PC-9 (cell line): Measurements from ENCODE around the gene ALK. TPM values are rescaled to one million over a fixed set of nuclear protein-coding genes. Genes with fewer than 3 reads are reported as not detected.

Experiments
- BruUV-seq: library from RNA; stranded (reverse); fragments of 400-500 nt; replicated peaks from 2 replicates; lab custom pipeline; 2021; lab: Mats Ljungman, UMichigan
- CTCF ChIA-PET: fragments of 300-600 bp; sonication (Branson Sonifier 250); formaldehyde crosslinking; loops from one replicate; lab custom pipeline; 2022; ENCODE audit warnings: antibody characterized with exemption; lab: Charles Lee
- POLR2A ChIA-PET: fragments of 300-600 bp; sonication (Branson Sonifier 250); formaldehyde crosslinking; loops from one replicate; lab custom pipeline; 2022; ENCODE audit warnings: antibody characterized with exemption; ENCODE audit not compliant: unreplicated experiment; lab: Charles Lee
- DNase-seq, 2 experiments: peaks; one replicate each; pipeline versions ENCODE4 v3.0.0 to v3.0.0-alpha.2; 2015 to 2022; ENCODE audit warnings: mixed read lengths in 1 of 2
- H2AFZ ChIP-seq: fragments of 200-600 bp; sonication (generic); 2 replicates; pipeline ENCODE4 v1.8.1; 2017; ENCODE audit warnings: antibody characterized with exemption
- H3F3A ChIP-seq: fragments of 200-600 bp; sonication (generic); 2 replicates; pipeline ENCODE4 v1.8.1; 2017; ENCODE audit warnings: antibody characterized with exemption, mild to moderate bottlenecking, low read depth; ENCODE audit not compliant: insufficient read depth
- H3K27ac ChIP-seq: fragments of 200-600 bp; sonication (generic); 2 replicates; pipeline ENCODE4 v1.6.1; 2016; ENCODE audit warnings: mixed run types
- H3K27me3 ChIP-seq: fragments of 200-600 bp; sonication (generic); 2 replicates; pipeline ENCODE4 v1.6.1; 2016; ENCODE audit warnings: low read depth, mixed run types; ENCODE audit not compliant: insufficient read depth
- H3K36me3 ChIP-seq: fragments of 200-600 bp; sonication (generic); 2 replicates; pipeline ENCODE4 v1.6.1; 2016; ENCODE audit warnings: low read depth, mixed run types
- H3K4me1 ChIP-seq: fragments of 200-600 bp; sonication (generic); replicated peaks from 2 replicates; pipeline ENCODE4 v1.6.1; 2016; ENCODE audit warnings: mixed run types; ENCODE audit not compliant: insufficient read depth
- H3K4me2 ChIP-seq: fragments of 200-600 bp; sonication (generic); 2 replicates; pipeline ENCODE4 v1.6.1; 2017; ENCODE audit warnings: mixed run types
- H3K4me3 ChIP-seq: fragments of 200-600 bp; sonication (generic); 2 replicates; pipeline ENCODE4 v1.6.1; 2016; ENCODE audit warnings: mixed run types
- H3K79me2 ChIP-seq: fragments of 200-600 bp; sonication (generic); 2 replicates; pipeline ENCODE4 v1.6.1; 2017; ENCODE audit warnings: low read depth, mixed run types
- H3K9me2 ChIP-seq: fragments of 200-600 bp; sonication (generic); 2 replicates; pipeline ENCODE4 v1.8.1; 2017; ENCODE audit warnings: mild to moderate bottlenecking; ENCODE audit not compliant: insufficient read depth
- H3K9me3 ChIP-seq: fragments of 200-600 bp; sonication (generic); 2 replicates; pipeline ENCODE4 v1.8.1; 2016; ENCODE audit warnings: low read depth; ENCODE audit not compliant: insufficient read depth
- H4K20me1 ChIP-seq: fragments of 200-600 bp; sonication (generic); 2 replicates; pipeline ENCODE4 v1.8.1; 2017; ENCODE audit not compliant: insufficient read depth
- EZH2 ChIP-seq: fragments of 200-600 bp; sonication (generic); IDR thresholded peaks from 2 replicates; pipeline ENCODE4 v1.8.0; 2017; ENCODE audit warnings: antibody characterized with exemption, low read depth
- intact Hi-C: fragments of 100-400 bp; cut with micrococcal nuclease; formaldehyde crosslinking; loops from one replicate; pipeline ENCODE4 v1.10.0; 2022; ENCODE audit not compliant: unreplicated experiment
- total RNA-seq: library from RNA; stranded (reverse); gene quantifications from 2 replicates; pipeline ENCODE4 v1.2.3, GENCODE V29; 2021
- TF ChIP-seq, protein P1 (sequence below): fragments of 200-600 bp; sonication (generic); conservative IDR thresholded peaks from 2 replicates; pipeline ENCODE4 v1.6.1; 2017; ENCODE audit warnings: mixed run types, antibody characterized with exemption, mild to moderate bottlenecking, moderate library complexity

ALK gene
- total RNA-seq, 1 experiment from 2014 or later, result not detected

DNA sequence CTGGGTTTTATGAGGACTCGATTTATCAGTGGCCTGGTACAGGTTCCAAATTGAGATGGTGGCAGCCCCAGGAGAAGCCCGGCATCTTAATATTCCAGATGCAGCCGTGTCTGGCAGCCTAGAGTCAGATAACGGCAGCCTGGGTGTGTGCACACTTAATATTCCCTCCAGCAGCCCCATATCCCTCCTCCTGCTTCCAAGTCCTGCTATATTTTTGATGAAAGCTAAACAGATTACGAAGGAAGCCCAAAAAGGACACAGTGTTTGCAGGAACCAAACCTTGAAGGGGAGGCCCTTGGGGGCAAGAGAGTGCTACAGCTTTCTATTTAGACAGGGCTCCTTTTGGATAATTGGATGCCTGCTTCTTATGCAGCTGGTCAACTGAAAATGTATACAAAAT, 25.1 kb upstream of the ALK start:
- POLR2A ChIA-PET, result no interaction called here
- H3K4me3 ChIP-seq, result no peak overlapping the region
- no peak overlapping the region for H3K27ac ChIP-seq
- no peaks in the 10 kb centered on the region for H3K9me3 ChIP-seq
- no peak for DNase-seq
- H3K36me3 ChIP-seq, result no peaks in the 10 kb centered on the region
- H3F3A ChIP-seq, result no peaks in the 10 kb centered on the region
- H3K9me2 ChIP-seq, result no peaks in the 10 kb centered on the region
- H3K4me2 ChIP-seq, result no peak overlapping the region
- no peaks in the 10 kb centered on the region for H4K20me1 ChIP-seq
- 0 out of 2 replicates have a peak, but pooled peaks cover 13% of the 10 kb centered on the region for H3K27me3 ChIP-seq
- no peaks in the 10 kb centered on the region for H3K79me2 ChIP-seq
- H3K4me1 ChIP-seq, result no peaks in the 10 kb centered on the region
- no TSS peak for BruUV-seq
- CTCF ChIA-PET, result no interaction called here
- TF ChIP-seq, protein P1, sequence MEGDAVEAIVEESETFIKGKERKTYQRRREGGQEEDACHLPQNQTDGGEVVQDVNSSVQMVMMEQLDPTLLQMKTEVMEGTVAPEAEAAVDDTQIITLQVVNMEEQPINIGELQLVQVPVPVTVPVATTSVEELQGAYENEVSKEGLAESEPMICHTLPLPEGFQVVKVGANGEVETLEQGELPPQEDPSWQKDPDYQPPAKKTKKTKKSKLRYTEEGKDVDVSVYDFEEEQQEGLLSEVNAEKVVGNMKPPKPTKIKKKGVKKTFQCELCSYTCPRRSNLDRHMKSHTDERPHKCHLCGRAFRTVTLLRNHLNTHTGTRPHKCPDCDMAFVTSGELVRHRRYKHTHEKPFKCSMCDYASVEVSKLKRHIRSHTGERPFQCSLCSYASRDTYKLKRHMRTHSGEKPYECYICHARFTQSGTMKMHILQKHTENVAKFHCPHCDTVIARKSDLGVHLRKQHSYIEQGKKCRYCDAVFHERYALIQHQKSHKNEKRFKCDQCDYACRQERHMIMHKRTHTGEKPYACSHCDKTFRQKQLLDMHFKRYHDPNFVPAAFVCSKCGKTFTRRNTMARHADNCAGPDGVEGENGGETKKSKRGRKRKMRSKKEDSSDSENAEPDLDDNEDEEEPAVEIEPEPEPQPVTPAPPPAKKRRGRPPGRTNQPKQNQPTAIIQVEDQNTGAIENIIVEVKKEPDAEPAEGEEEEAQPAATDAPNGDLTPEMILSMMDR, result no peak
- no peak for TF ChIP-seq EZH2
- intact Hi-C loops, result no loop called here
- no peak overlapping the region for H2AFZ ChIP-seq

DNA sequence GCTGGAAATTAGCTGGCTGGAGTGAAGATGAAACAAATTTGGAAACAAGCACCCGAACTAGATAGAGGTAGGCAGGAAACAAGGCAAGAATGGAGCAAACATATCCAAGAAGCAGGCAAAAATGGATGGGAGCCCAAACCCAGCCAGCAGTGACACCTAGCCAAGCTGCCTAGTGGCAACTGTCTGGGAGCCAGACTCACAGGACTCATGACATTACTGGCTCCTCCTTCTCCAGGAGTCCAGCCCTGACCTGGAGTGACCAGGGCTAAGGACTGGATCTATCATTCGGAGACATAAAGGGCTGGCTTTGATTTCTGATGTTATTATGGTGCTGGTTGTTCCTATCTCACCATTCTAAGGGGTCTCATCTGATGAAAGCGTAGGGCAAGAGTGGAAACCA, 21.3 kb upstream of the ALK start:
- BruUV-seq, result no TSS peak
- POLR2A ChIA-PET, result no interaction called here
- Histone ChIP-seq H3K9me3 (no peaks in the 10 kb centered on the region), H3F3A (no peaks in the 10 kb centered on the region), H3K4me2 (no peak overlapping the region), H2AFZ (no peak overlapping the region), H3K4me1 (no peaks in the 10 kb centered on the region), H3K79me2 (no peaks in the 10 kb centered on the region), H3K36me3 (no peaks in the 10 kb centered on the region), H3K9me2 (no peaks in the 10 kb centered on the region), H4K20me1 (no peaks in the 10 kb centered on the region), H3K27me3 (0 out of 2 replicates have a peak, but pooled peaks cover 9% of the 10 kb centered on the region), H3K27ac (no peak overlapping the region), H3K4me3 (no peak overlapping the region)
- CTCF ChIA-PET, result no interaction called here
- DNase-seq, result no peak
- TF ChIP-seq, protein P1, result no peak
- no peak for TF ChIP-seq EZH2
- intact Hi-C loops, result no loop called here

DNA sequence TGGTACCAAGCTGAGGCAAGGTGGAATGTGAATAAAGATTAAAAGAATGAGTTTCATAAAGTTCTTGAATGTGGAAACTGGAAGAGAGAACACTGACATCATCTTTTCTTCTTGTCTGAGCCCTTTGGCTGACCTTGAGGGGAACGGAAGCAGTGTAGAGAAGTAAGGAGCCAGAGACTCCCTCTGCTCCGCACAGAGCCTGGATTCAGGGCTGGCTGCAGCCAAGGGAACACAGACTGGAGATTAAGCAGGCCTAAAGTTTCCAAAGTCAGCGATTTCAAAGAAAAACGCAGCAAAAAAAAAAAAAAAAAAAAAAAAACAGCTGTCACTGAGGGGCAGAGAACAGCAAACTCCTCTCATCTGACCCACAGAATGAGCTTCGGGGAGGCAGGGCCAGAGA, 19.3 kb upstream of the ALK start:
- H3K27ac ChIP-seq, result no peak overlapping the region
- H2AFZ ChIP-seq, result no peak overlapping the region
- H4K20me1 ChIP-seq, result no peaks in the 10 kb centered on the region
- no peaks in the 10 kb centered on the region for H3F3A ChIP-seq
- no peaks in the 10 kb centered on the region for H3K9me2 ChIP-seq
- H3K9me3 ChIP-seq, result no peaks in the 10 kb centered on the region
- TF ChIP-seq, protein P1, result no peak
- TF ChIP-seq EZH2, result no peak
- intact Hi-C loops, result no loop called here
- BruUV-seq, result no TSS peak
- H3K4me1 ChIP-seq, result no peaks in the 10 kb centered on the region
- no peaks in the 10 kb centered on the region for H3K79me2 ChIP-seq
- DNase-seq, result no peak
- peaks cover 19% of the 10 kb centered on the region for H3K27me3 ChIP-seq
- no peak overlapping the region for H3K4me3 ChIP-seq
- POLR2A ChIA-PET, result no interaction called here
- CTCF ChIA-PET, result no interaction called here
- H3K36me3 ChIP-seq, result no peaks in the 10 kb centered on the region
- no peak overlapping the region for H3K4me2 ChIP-seq
